G401 (cell line): ENCODE measurements around the gene DNASE1L2. TPM values are rescaled to one million over a fixed set of nuclear protein-coding genes. Genes with fewer than 3 reads are reported as not detected.
"Not testable (repeated sequence)": the region's sequence is repeated elsewhere in the genome, so short reads cannot be mapped to it uniquely, and the experiment has no call there.

Experiments used
- DNase-seq: peaks from one replicate; pipeline ENCODE4 v3.0.0-alpha.2; 2015; ENCODE audit warnings: low spot score
- in situ Hi-C: cut with HindIII; loops from 2 replicates; pipeline ENCODE4 v1.10.0; 2016; ENCODE audit warnings: low sequenced_read_pairs, mixed read lengths
- total RNA-seq: library from RNA; depleted of rRNA; stranded (reverse); fragments of >200 nt; shearing (Covaris generic); gene quantifications from 2 replicates; pipeline ENCODE4 v1.2.3, GENCODE V29; 2014

Gene DNASE1L2
- total RNA-seq, 1 experiment from 2014 or later, result 0.20 TPM

GRCh38 chr16:2199621-2200139 is 36.6 kb upstream of the DNASE1L2 start:
- DNase-seq, result no peak
- in situ Hi-C loops, result no loop called here

GRCh38 chr16:2200313-2200712 is 35.9 kb upstream of the DNASE1L2 start:
- DNase-seq, result no peak
- in situ Hi-C loops, result no loop called here

- in situ Hi-C loops, DNase-seq: not testable (repeated sequence)
These were observed 33.0 kb upstream of the DNASE1L2 start for GRCh38 chr16:2203119-2203688.

- in situ Hi-C loops, result no loop called here
These were observed 31.7 kb upstream of the DNASE1L2 start for GRCh38 chr16:2204416-2205103.

GRCh38 chr16:2205104-2205966 is 30.9 kb upstream of the DNASE1L2 start, which contains the start of gene MLST8:
Gene MLST8, plus strand, starts transcription at chr16:2205454. Its CDS starts 632 bp downstream, at chr16:2206086.
- in situ Hi-C loops, result no loop called here
- DNase-seq, result peak; percentile 84

More at GRCh38 chr16:2204416-2205103, 31.7 kb upstream of the DNASE1L2 start:
- no peak for DNase-seq

- in situ Hi-C loops, result no loop called here
- DNase-seq, result no peak
These were observed 30.3 kb upstream of the DNASE1L2 start for GRCh38 chr16:2205967-2206313.

GRCh38 chr16:2206420-2206779 is 29.8 kb upstream of the DNASE1L2 start:
- in situ Hi-C loops, result no loop called here
- DNase-seq, result no peak

GRCh38 chr16:2206780-2207433 is 29.3 kb upstream of the DNASE1L2 start:
- in situ Hi-C loops, result no loop called here
- DNase-seq, result peak; percentile 47

- DNase-seq, result no peak
- in situ Hi-C loops, result no loop called here
These were observed 28.4 kb upstream of the DNASE1L2 start for GRCh38 chr16:2207872-2208271.

- DNase-seq, result no peak
- in situ Hi-C loops, result no loop called here
These were observed 27.9 kb upstream of the DNASE1L2 start for GRCh38 chr16:2208308-2208707.

GRCh38 chr16:2208772-2209171 is 27.5 kb upstream of the DNASE1L2 start:
- in situ Hi-C loops, result no loop called here
- no peak for DNase-seq

- in situ Hi-C loops, result no loop called here
- no peak for DNase-seq
These were observed 26.8 kb upstream of the DNASE1L2 start for GRCh38 chr16:2209258-2210008.

GRCh38 chr16:2210009-2210332 is 26.3 kb upstream of the DNASE1L2 start:
- no peak for DNase-seq
- in situ Hi-C loops, result no loop called here

- DNase-seq, result no peak
These were observed 25.6 kb upstream of the DNASE1L2 start, which contains the start of gene BRICD5 for GRCh38 chr16:2210386-2211365. Gene BRICD5, minus strand, starts transcription at chr16:2210863. Its CDS starts 30 bp downstream, at chr16:2210833.

GRCh38 chr16:2211923-2212347 is 24.3 kb upstream of the DNASE1L2 start:
- DNase-seq, result no peak
- in situ Hi-C loops, result no loop called here

More at GRCh38 chr16:2210386-2211365, 25.6 kb upstream of the DNASE1L2 start, which contains the start of gene BRICD5:
- in situ Hi-C loops, result no loop called here

- peak; percentile 82 for DNase-seq
- in situ Hi-C loops, result no loop called here
These were observed 23.6 kb upstream of the DNASE1L2 start for GRCh38 chr16:2212362-2213324.
